ENCODE measurements around the gene CMYA5.
"Not testable (repeated sequence)": the region's sequence is repeated elsewhere in the genome, so short reads cannot be mapped to it uniquely, and the experiment has no call there.

Gene CMYA5

GRCh38 chr5:79703381-79703645 is 13.7 kb downstream of the CMYA5 start:
- DNase-seq (ENCODE audit: low spot score), result no peak

- no peak for DNase-seq (ENCODE audit: low spot score)
Observed at GRCh38 chr5:79704553-79704952, 14.9 kb downstream of the CMYA5 start.

DNA sequence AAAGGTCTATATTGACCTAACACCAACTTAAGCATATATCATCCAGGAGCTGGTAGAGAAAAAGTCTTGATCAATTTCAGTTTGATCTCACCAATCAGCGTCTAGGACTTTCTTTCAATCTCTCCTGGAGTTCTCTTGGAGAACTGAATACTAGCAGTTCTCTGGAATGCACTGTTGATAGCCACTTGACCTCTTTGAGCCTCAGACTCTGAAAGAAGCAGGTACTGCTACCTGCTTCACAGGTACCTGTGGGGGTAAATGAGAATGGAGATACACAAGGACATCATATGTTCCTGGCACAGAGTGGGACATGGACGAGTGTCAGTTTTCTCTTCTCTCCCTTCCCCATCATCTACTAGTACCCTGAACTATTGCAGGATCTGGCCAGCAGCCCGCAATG is 16.0 kb downstream of the CMYA5 start:
- no peak for DNase-seq (ENCODE audit: low spot score)

- DNase-seq (ENCODE audit: low spot score), result not testable (repeated sequence)
Observed at GRCh38 chr5:79706317-79706716, 16.7 kb downstream of the CMYA5 start.

DNA sequence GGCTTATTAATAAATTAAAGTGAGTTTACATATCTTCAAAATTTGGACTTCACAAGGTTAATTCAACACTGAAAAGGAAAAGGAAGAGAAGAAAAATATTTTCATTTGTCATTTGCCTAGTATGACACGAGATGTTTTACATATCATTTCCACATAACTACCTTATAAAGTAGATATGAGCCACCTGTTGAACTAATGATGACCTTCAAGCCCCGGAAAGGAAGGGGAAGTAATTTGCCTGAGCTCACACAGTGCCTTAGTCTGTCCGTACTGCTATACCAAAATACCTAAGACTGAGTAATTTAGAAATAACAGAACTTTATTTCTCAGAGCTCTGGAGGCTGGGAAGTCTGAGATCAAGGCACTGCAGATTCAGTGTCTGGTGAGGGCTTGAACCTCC is 17.9 kb downstream of the CMYA5 start:
- DNase-seq (ENCODE audit: low spot score), result no peak

DNA sequence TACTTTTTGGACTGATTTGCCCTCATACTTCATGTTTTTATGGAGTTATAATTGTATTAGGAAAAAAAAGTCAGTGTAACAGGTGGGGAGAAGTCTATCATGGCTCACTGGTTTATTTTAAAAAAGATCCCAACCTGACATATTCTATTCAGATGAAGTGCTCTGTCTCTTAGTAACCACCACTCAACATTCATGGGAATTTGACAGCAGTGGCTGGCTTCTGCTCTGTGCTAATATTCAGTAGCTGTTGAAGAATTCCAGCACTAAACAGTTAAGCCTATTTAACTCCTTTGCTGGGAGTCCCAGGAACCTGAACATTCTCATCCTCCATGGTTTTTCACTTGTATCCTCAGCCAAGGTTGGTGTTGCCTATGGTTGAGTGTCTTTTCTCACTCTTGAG is 23.1 kb downstream of the CMYA5 start:
- DNase-seq (ENCODE audit: low spot score), result no peak

- no peak for DNase-seq (ENCODE audit: low spot score)
Observed at GRCh38 chr5:79713727-79714126, 24.1 kb downstream of the CMYA5 start.

- DNase-seq (ENCODE audit: low spot score), result no peak
Observed at GRCh38 chr5:79716839-79717238, 27.2 kb downstream of the CMYA5 start.

DNA sequence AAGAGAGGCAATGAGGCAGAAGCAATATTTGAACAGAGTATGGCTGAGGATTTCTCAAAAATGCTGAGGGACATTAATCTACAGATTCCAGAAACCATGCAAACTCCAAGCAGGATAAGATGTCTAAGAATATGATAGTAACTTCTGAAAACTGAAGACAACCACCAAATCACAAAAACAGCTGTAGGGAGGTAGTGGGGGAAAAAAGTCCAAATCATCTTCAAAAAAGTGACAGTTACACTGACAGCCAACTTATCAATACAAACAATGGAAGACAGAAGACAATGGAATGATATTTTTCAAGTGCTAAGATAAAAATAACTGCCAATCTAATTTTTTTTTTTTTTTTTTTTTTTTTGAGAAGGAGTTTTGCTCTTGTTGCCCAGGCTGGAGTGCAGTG is 30.5 kb downstream of the CMYA5 start:
- DNase-seq (ENCODE audit: low spot score), result no peak

GRCh38 chr5:79727451-79728355 is 38.1 kb downstream of the CMYA5 start:
- no peak for DNase-seq (ENCODE audit: low spot score)

GRCh38 chr5:79728396-79728795 is 38.8 kb downstream of the CMYA5 start:
- no peak for DNase-seq (ENCODE audit: low spot score)

GRCh38 chr5:79729679-79730078 is 40.0 kb downstream of the CMYA5 start:
- DNase-seq (ENCODE audit: low spot score), result no peak

DNA sequence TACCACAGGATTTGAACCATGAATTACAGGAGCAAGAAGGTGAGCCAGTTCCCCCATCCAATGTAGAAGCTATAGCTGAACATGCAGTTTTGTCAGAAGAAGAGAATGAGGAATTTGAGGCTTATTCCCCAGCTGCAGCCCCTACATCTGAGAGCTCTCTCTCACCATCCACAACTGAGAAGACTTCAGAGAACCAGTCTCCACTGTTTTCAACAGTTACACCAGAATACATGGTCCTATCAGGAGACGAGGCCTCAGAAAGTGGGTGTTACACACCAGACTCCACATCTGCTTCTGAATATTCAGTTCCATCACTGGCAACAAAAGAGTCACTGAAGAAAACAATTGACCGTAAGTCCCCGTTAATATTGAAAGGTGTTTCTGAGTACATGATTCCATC is 40.9 kb downstream of the CMYA5 start:
- DNase-seq (ENCODE audit: low spot score), result no peak

DNA sequence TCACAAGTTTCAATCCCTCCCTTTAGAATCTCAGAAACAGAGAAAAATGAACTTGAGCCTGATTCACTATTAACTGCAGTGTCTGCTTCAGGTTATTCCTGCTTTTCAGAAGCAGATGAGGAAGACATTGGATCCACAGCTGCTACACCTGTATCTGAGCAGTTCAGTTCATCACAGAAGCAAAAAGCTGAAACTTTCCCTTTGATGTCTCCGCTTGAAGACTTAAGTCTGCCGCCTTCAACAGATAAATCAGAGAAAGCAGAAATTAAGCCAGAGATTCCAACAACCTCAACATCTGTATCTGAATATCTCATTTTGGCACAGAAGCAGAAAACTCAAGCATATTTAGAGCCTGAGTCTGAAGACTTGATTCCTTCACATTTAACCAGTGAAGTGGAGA is 42.1 kb downstream of the CMYA5 start:
- DNase-seq (ENCODE audit: low spot score), result no peak

DNA sequence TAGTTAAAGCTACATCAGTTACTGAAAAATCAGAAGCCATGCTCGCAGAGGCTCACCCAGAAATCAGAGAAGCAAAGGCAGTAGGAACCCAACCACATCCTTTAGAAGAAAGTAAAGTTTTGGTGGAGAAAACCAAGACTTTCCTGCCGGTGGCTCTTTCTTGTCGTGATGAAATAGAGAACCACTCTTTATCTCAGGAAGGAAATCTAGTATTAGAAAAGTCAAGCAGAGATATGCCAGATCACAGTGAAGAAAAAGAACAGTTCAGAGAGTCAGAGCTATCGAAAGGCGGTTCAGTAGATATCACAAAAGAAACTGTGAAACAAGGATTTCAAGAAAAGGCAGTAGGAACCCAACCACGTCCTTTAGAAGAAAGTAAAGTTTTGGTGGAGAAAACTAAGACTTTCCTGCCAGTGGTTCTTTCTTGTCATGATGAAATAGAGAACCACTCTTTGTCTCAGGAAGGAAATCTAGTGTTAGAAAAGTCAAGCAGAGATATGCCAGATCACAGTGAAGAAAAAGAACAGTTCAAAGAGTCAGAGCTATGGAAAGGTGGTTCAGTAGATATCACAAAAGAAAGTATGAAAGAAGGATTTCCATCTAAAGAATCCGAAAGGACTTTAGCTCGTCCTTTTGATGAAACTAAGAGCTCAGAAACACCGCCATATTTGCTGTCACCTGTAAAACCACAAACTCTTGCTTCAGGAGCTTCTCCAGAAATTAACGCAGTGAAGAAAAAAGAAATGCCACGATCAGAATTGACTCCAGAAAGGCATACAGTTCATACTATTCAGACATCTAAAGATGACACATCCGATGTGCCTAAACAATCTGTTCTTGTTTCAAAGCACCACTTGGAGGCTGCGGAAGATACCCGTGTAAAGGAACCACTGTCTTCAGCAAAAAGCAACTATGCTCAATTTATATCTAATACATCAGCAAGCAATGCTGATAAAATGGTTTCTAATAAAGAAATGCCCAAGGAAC is 47.2 kb downstream of the CMYA5 start:
- no peak for DNase-seq (ENCODE audit: low spot score)

DNA sequence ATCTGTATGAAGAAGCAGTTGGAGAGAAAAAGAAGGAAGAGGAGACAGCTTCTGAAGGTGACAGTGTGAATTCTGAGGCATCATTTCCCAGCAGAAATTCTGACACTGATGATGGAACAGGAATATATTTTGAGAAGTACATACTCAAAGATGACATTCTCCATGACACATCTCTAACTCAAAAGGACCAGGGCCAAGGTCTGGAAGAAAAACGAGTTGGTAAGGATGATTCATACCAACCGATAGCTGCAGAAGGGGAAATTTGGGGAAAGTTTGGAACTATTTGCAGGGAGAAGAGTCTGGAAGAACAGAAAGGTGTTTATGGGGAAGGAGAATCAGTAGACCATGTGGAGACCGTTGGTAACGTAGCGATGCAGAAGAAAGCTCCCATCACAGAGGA is 48.7 kb downstream of the CMYA5 start:
- DNase-seq (ENCODE audit: low spot score), result no peak

- no peak for DNase-seq (ENCODE audit: low spot score)
Observed at GRCh38 chr5:79742549-79743136, 53.0 kb downstream of the CMYA5 start.

DNA sequence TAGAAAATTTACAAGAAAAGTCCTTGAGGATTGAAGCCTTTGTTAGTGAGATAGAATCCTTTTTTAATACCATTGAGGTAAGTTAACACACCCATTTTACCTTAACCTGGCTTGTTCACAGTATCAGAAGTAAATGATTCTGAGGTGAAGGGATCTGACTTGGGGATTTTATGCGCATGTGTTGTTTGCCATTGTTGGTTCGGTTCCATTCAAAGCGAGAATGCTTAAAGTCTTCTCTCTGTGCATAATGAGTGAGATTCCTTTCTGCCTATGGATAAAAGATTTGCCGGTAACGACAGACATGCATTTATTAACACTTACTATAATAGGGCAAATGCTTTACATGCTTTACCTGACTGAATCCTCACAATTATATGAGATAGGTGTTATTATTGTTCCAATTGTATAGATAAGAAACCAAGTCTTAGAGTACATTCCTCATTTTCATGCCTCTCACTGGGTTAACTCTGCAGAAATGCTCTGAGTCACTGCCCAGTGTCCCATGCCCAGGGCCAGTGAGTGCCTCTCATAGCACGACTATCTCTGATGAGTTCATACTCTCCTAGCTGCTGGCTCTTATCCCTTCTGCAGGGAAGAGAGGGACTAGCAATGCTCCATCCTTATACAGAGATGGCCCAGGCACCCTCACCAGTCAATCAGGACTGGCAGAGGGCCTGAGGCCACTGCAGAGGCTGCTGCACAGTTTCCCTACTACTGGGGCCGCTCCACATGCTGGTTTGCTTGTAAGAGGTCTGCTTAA is 54.4 kb downstream of the CMYA5 start:
- DNase-seq (ENCODE audit: low spot score), result no peak

- DNase-seq (ENCODE audit: low spot score), result no peak
Observed at GRCh38 chr5:79745255-79745654, 55.6 kb downstream of the CMYA5 start.

GRCh38 chr5:79746642-79747569 is 57.3 kb downstream of the CMYA5 start:
- no peak for DNase-seq (ENCODE audit: low spot score)
